Urinary bladder (tissue), 4 donors: Measurements from ENCODE around the gene SLC38A10. TPM values are rescaled to one million over a fixed set of nuclear protein-coding genes. Genes with fewer than 3 reads are reported as not detected.

ENCODE experiments used
- DNase-seq: peaks from one replicate; pipeline ENCODE4 v3.0.0-alpha.2; 2015; ENCODE audit errors: extremely low spot score
- H3K27ac ChIP-seq: one replicate; pipeline ENCODE4 v1.5.1; 2013; ENCODE audit warnings: low read depth, mild to moderate bottlenecking, moderate library complexity
- H3K36me3 ChIP-seq: one replicate; pipeline ENCODE4 v1.6.1; 2013; ENCODE audit warnings: mild to moderate bottlenecking, moderate library complexity; ENCODE audit not compliant: insufficient read depth
- H3K4me1 ChIP-seq: one replicate; pipeline ENCODE4 v1.6.1; 2013; ENCODE audit warnings: mild to moderate bottlenecking, moderate library complexity; ENCODE audit not compliant: insufficient read depth
- H3K4me3 ChIP-seq: one replicate; pipeline ENCODE4 v1.5.1; 2013; ENCODE audit warnings: low read depth, low read length
- WGBS: extraction: QIAGEN DNeasy Blood & Tissue Kit; methylation state at CpG from one replicate; pipeline ENCODE4 v1.1.7; 2013; 5-methylcytosine and 5-hydroxymethylcytosine counted together
- polyA plus RNA-seq: library from polyadenylated mRNA; stranded (reverse); fragments of 200-250 nt; gene quantifications from one replicate; pipeline ENCODE4 v1.2.3, GENCODE V29; 2013
- total RNA-seq: library from RNA; depleted of rRNA; stranded (reverse); fragments of >200 nt; gene quantifications from one replicate; pipeline ENCODE4 v1.2.3, GENCODE V29; 2014
- donor health status: healthy with polysubstance abuse.
- donor health status: healthy.

The SLC38A10 gene
- total and polyA plus RNA-seq, 2 donors = 28.5 to 82.3 TPM

- Histone ChIP-seq H3K36me3 (no peaks in the 10 kb centered on the region), H3K4me3 (no peak overlapping the region), H3K4me1 (no peaks in the 10 kb centered on the region), H3K27ac (no peak overlapping the region)
- no peak for DNase-seq
- WGBS = 95% methylated on average over 5 of the region's 5 CpGs
These were observed 4.9 kb downstream of the SLC38A10 start for GRCh38 chr17:81290230-81290629.

GRCh38 chr17:81289627-81290026 lies 5.5 kb downstream of the SLC38A10 start:
- no peak overlapping the region for H3K4me3 ChIP-seq
- 96% methylated on average over 21 of the region's 21 CpGs for WGBS
- no peak for DNase-seq
- H3K4me1 ChIP-seq = no peaks in the 10 kb centered on the region
- H3K27ac ChIP-seq = no peak overlapping the region
- no peaks in the 10 kb centered on the region for H3K36me3 ChIP-seq

- H3K36me3 ChIP-seq = no peaks in the 10 kb centered on the region
- H3K4me3 ChIP-seq = no peak overlapping the region
- no peak overlapping the region for H3K27ac ChIP-seq
- WGBS = 90% methylated on average over 8 of the region's 8 CpGs
- no peak for DNase-seq
- H3K4me1 ChIP-seq = no peaks in the 10 kb centered on the region
These were observed 6.4 kb downstream of the SLC38A10 start for GRCh38 chr17:81288715-81289114.

GRCh38 chr17:81287741-81288430 lies 7.2 kb downstream of the SLC38A10 start:
- WGBS = 85% methylated on average over 16 of the region's 16 CpGs
- Histone ChIP-seq H3K36me3 (no peaks in the 10 kb centered on the region), H3K27ac (no peak overlapping the region), H3K4me1 (no peaks in the 10 kb centered on the region), H3K4me3 (no peak overlapping the region)
- no peak for DNase-seq

- Histone ChIP-seq H3K4me1 (no peaks in the 10 kb centered on the region), H3K27ac (no peak overlapping the region), H3K36me3 (no peaks in the 10 kb centered on the region), H3K4me3 (no peak overlapping the region)
- WGBS = 91% methylated on average over 21 of the region's 21 CpGs
- no peak for DNase-seq
These were observed 8.0 kb downstream of the SLC38A10 start for GRCh38 chr17:81287152-81287551.

- WGBS = 92% methylated on average over 23 of the region's 23 CpGs
- Histone ChIP-seq H3K4me1 (no peaks in the 10 kb centered on the region), H3K36me3 (peaks cover 3% of the 10 kb centered on the region), H3K4me3 (no peak overlapping the region), H3K27ac (no peak overlapping the region)
- no peak for DNase-seq
These were observed 8.5 kb downstream of the SLC38A10 start for GRCh38 chr17:81286491-81287145.

- 66% methylated on average over 12 of the region's 12 CpGs for WGBS
- Histone ChIP-seq H3K4me1 (no peaks in the 10 kb centered on the region), H3K36me3 (peaks cover 3% of the 10 kb centered on the region), H3K27ac (no peak overlapping the region), H3K4me3 (peak overlapping the region; percentile 22)
- no peak for DNase-seq
These were observed 9.2 kb downstream of the SLC38A10 start for GRCh38 chr17:81285894-81286293.

GRCh38 chr17:81285179-81285878 lies 9.8 kb downstream of the SLC38A10 start:
- 56% methylated on average over 37 of the region's 37 CpGs for WGBS
- no peak for DNase-seq
- H3K36me3 ChIP-seq = peaks cover 3% of the 10 kb centered on the region
- H3K4me3 ChIP-seq = peak overlapping the region; percentile 22
- no peak overlapping the region for H3K27ac ChIP-seq
- no peaks in the 10 kb centered on the region for H3K4me1 ChIP-seq

GRCh38 chr17:81282876-81283275 lies 12.2 kb downstream of the SLC38A10 start:
- peaks cover 3% of the 10 kb centered on the region for H3K36me3 ChIP-seq

GRCh38 chr17:81282141-81282540 lies 13.0 kb downstream of the SLC38A10 start:
- WGBS = 94% methylated on average over 33 of the region's 33 CpGs
- Histone ChIP-seq H3K27ac (no peak overlapping the region), H3K4me3 (no peak overlapping the region), H3K36me3 (peaks cover 3% of the 10 kb centered on the region), H3K4me1 (no peaks in the 10 kb centered on the region)
- DNase-seq = no peak

More at GRCh38 chr17:81282876-81283275, 12.2 kb downstream of the SLC38A10 start:
- Histone ChIP-seq H3K4me1 (no peaks in the 10 kb centered on the region), H3K4me3 (no peak overlapping the region), H3K27ac (no peak overlapping the region)
- DNase-seq = no peak
- WGBS = 93% methylated on average over 16 of the region's 16 CpGs

GRCh38 chr17:81280571-81280970 lies 14.5 kb downstream of the SLC38A10 start:
- Histone ChIP-seq H3K27ac (no peak overlapping the region), H3K36me3 (peaks cover 3% of the 10 kb centered on the region), H3K4me3 (no peak overlapping the region), H3K4me1 (no peaks in the 10 kb centered on the region)
- no peak for DNase-seq
- 97% methylated on average over 24 of the region's 24 CpGs for WGBS

- no peak overlapping the region for H3K4me3 ChIP-seq
- no peak overlapping the region for H3K27ac ChIP-seq
- WGBS = 96% methylated on average over 50 of the region's 50 CpGs
- H3K36me3 ChIP-seq = peaks cover 3% of the 10 kb centered on the region
- DNase-seq = no peak
- H3K4me1 ChIP-seq = no peaks in the 10 kb centered on the region
These were observed 15.5 kb downstream of the SLC38A10 start for GRCh38 chr17:81279278-81280275.

GRCh38 chr17:81278831-81279230 lies 16.3 kb downstream of the SLC38A10 start:
- H3K4me3 ChIP-seq = no peak overlapping the region
- WGBS = 96% methylated on average over 8 of the region's 8 CpGs
- no peak overlapping the region for H3K27ac ChIP-seq
- H3K4me1 ChIP-seq = no peaks in the 10 kb centered on the region
- no peak for DNase-seq
- peaks cover 3% of the 10 kb centered on the region for H3K36me3 ChIP-seq
